ENCODE results near the gene PRKRIP1.
A peak's percentile ranks its signal among the peaks of the same experiment; 100 is the strongest.
"Not testable (repeated sequence)": the region's sequence is repeated elsewhere in the genome, so short reads cannot be mapped to it uniquely, and the experiment has no call there.

PRKRIP1 gene

DNA sequence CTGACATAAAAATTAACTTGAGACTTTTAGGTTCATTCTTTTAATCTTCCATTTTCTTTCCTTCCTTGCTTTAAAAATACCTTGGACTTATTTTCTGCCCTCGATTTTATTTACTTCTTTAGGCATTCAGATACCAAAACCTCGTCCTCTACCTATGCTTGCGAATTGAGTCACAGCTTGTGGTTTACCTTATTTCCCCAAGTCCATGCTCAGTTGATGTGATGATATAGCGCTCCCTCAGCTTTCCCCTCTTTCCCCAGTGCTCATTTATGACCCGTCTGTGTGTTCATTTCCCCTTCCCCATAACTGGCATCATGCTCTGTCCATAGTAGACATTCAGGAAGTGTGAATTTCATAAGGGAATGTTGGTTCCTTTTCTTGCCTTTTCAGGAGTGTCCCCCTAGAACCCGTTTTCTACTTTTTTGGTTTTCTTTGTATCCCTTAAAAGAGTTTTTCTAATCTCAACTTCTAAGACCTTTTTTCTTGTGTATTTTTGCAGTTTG lies 19.1 kb upstream of the PRKRIP1 start:
- no peaks in the 10 kb centered on the region for H3K9me3 ChIP-seq
- peaks cover 18% of the 10 kb centered on the region for H3K36me3 ChIP-seq
- no peak overlapping the region for H3K4me3 ChIP-seq (ENCODE audit: low read depth, low read length)
- H3K27me3 ChIP-seq = no peaks in the 10 kb centered on the region
- H3K4me1 ChIP-seq = no peaks in the 10 kb centered on the region; the same call in 1 of the 2 replicates
- DNase-seq = no peak
- no peak for TF ChIP-seq CTCF (IDR thresholded peaks at IDR 0.05; ENCODE audit: low read depth, low read length)

GRCh38 chr7:102380837-102381236 lies 15.3 kb upstream of the PRKRIP1 start:
- H3K4me1 ChIP-seq; DNase-seq; H3K27me3 ChIP-seq; H3K4me3 ChIP-seq (ENCODE audit: low read depth, low read length); H3K9me3 ChIP-seq: not testable (repeated sequence)
- H3K36me3 ChIP-seq = peaks cover 23% of the 10 kb centered on the region

- not testable (repeated sequence) for H3K4me3 ChIP-seq (ENCODE audit: low read depth, low read length); H3K4me1 ChIP-seq; H3K27me3 ChIP-seq; DNase-seq; H3K9me3 ChIP-seq
- H3K36me3 ChIP-seq = peaks cover 25% of the 10 kb centered on the region
Measured at GRCh38 chr7:102381696-102382425, 14.3 kb upstream of the PRKRIP1 start.

GRCh38 chr7:102387064-102387463 lies 9.1 kb upstream of the PRKRIP1 start:
- TF ChIP-seq CTCF (IDR thresholded peaks at IDR 0.05; ENCODE audit: low read depth, low read length) = no peak
- H3K27me3 ChIP-seq = no peaks in the 10 kb centered on the region
- no peaks in the 10 kb centered on the region for H3K4me1 ChIP-seq
- no peak for DNase-seq
- H3K4me3 ChIP-seq (ENCODE audit: low read depth, low read length) = no peak overlapping the region
- peaks cover 21% of the 10 kb centered on the region for H3K36me3 ChIP-seq
- no peaks in the 10 kb centered on the region for H3K9me3 ChIP-seq

DNA sequence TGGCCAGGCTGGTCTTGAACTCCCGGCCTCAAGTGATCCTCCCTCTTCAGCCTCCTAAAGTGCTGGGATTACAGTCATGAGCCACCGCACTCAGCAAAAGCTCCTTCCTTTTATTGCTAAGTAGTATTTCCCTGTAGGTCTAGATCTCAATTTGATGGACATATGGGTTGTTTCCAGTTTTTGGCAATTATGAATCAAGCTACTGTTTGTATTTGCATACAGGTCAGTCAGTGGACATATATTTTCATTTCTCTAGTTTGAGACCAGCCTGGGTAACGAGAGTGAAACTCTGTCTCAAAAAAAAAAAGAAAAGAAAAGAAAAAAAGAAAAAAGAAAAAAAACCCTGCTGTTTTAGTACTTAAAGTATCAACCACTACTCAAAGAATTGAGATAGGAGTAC lies 6.4 kb upstream of the PRKRIP1 start:
- no peak for DNase-seq
- TF ChIP-seq CTCF (IDR thresholded peaks at IDR 0.05; ENCODE audit: low read depth, low read length) = no peak
- Histone ChIP-seq H3K9me3 (no peaks in the 10 kb centered on the region), H3K4me3 (ENCODE audit: low read depth, low read length) (no peak overlapping the region), H3K27me3 (no peaks in the 10 kb centered on the region), H3K4me1 (no peaks in the 10 kb centered on the region), H3K36me3 (peaks cover 17% of the 10 kb centered on the region)

DNA sequence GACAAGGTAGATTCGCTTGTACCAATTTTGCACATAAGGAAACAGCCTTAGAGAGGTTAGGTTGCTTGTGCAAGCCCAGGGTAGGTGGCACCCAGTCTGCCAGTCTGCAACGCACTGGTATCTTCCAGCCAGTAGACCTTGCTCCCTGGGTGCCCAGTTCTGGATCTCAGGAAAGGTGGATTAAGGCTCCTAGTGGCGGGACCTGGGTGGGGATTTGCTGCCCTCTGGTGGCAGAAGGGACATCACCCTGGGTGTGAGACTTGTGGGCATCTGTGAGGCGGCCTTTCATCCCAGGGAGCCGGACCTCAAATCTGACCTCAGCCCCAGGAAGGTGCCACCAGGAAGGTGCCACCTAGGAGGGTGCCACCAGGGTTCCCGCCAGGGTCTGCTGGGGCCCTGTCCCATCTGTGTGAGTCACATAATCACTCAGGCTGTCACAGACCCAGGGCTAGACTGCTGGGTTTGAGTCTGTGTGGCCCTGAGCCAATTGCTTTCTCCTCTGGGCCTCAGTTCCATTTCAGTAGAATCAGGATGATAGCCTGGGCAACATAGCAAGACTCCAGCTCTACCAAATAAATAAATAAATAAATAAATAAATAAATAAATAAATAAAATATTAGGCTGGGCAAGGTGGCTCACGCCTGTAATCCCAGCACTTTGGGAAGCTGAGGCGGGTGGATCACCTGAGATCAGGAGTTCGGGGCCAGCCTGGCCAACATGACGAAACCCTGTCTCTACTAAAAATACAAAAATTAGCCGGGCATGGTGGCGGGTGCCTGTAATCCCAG lies 5.3 kb upstream of the PRKRIP1 start:
- H3K4me1 ChIP-seq = no peaks in the 10 kb centered on the region
- no peaks in the 10 kb centered on the region for H3K9me3 ChIP-seq
- no peaks in the 10 kb centered on the region for H3K27me3 ChIP-seq
- TF ChIP-seq CTCF (IDR thresholded peaks at IDR 0.05; ENCODE audit: low read depth, low read length) = peak; percentile 98
- DNase-seq = peak; percentile 91
- H3K36me3 ChIP-seq = peaks cover 17% of the 10 kb centered on the region
- no peak overlapping the region for H3K4me3 ChIP-seq (ENCODE audit: low read depth, low read length)

DNA sequence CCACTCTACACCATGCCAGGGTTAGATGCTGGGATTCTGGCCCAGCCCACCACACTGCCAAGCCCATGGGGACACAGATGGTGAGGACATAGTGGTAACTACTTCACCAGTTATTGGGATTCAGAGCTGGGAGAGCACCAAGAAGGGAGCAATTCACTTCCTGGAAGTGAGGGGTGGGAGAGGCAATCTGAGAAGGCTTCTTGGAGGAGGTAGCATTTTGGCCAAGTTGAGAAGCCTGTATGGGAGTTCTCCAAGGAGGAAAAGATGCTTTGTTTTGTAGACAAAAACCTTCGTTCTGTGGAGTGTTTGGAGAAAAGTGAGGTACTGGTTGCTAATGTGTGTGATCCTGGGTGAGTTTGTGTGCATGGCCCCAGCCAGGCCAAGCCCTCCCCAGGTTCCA lies 3.8 kb upstream of the PRKRIP1 start:
- no peak for TF ChIP-seq CTCF (IDR thresholded peaks at IDR 0.05; ENCODE audit: low read depth, low read length)
- Histone ChIP-seq H3K27me3 (no peaks in the 10 kb centered on the region), H3K4me3 (ENCODE audit: low read depth, low read length) (no peak overlapping the region), H3K9me3 (no peaks in the 10 kb centered on the region), H3K36me3 (peaks cover 8% of the 10 kb centered on the region), H3K4me1 (no peaks in the 10 kb centered on the region)
- no peak for DNase-seq
